PC-9 (cell line): Measurements from ENCODE around the gene GRWD1. TPM values are rescaled to one million over a fixed set of nuclear protein-coding genes. Genes with fewer than 3 reads are reported as not detected.

Source experiments
- BruUV-seq: library from RNA; stranded (reverse); fragments of 400-500 nt; replicated peaks from 2 replicates; lab custom pipeline; 2021; lab: Mats Ljungman, UMichigan
- CTCF ChIA-PET: fragments of 300-600 bp; sonication (Branson Sonifier 250); formaldehyde crosslinking; loops from one replicate; lab custom pipeline; 2022; ENCODE audit warnings: antibody characterized with exemption; lab: Charles Lee
- POLR2A ChIA-PET: fragments of 300-600 bp; sonication (Branson Sonifier 250); formaldehyde crosslinking; loops from one replicate; lab custom pipeline; 2022; ENCODE audit warnings: antibody characterized with exemption; ENCODE audit not compliant: unreplicated experiment; lab: Charles Lee
- DNase-seq, 2 experiments: peaks; one replicate each; pipeline versions ENCODE4 v3.0.0 to v3.0.0-alpha.2; 2015 to 2022; ENCODE audit warnings: mixed read lengths in 1 of 2
- H2AFZ ChIP-seq: fragments of 200-600 bp; sonication (generic); 2 replicates; pipeline ENCODE4 v1.8.1; 2017; ENCODE audit warnings: antibody characterized with exemption
- H3F3A ChIP-seq: fragments of 200-600 bp; sonication (generic); 2 replicates; pipeline ENCODE4 v1.8.1; 2017; ENCODE audit warnings: antibody characterized with exemption, mild to moderate bottlenecking, low read depth; ENCODE audit not compliant: insufficient read depth
- H3K27ac ChIP-seq: fragments of 200-600 bp; sonication (generic); 2 replicates; pipeline ENCODE4 v1.6.1; 2016; ENCODE audit warnings: mixed run types
- H3K27me3 ChIP-seq: fragments of 200-600 bp; sonication (generic); 2 replicates; pipeline ENCODE4 v1.6.1; 2016; ENCODE audit warnings: low read depth, mixed run types; ENCODE audit not compliant: insufficient read depth
- H3K36me3 ChIP-seq: fragments of 200-600 bp; sonication (generic); 2 replicates; pipeline ENCODE4 v1.6.1; 2016; ENCODE audit warnings: low read depth, mixed run types
- H3K4me1 ChIP-seq: fragments of 200-600 bp; sonication (generic); replicated peaks from 2 replicates; pipeline ENCODE4 v1.6.1; 2016; ENCODE audit warnings: mixed run types; ENCODE audit not compliant: insufficient read depth
- H3K4me2 ChIP-seq: fragments of 200-600 bp; sonication (generic); 2 replicates; pipeline ENCODE4 v1.6.1; 2017; ENCODE audit warnings: mixed run types
- H3K4me3 ChIP-seq: fragments of 200-600 bp; sonication (generic); 2 replicates; pipeline ENCODE4 v1.6.1; 2016; ENCODE audit warnings: mixed run types
- H3K79me2 ChIP-seq: fragments of 200-600 bp; sonication (generic); 2 replicates; pipeline ENCODE4 v1.6.1; 2017; ENCODE audit warnings: low read depth, mixed run types
- H3K9me2 ChIP-seq: fragments of 200-600 bp; sonication (generic); 2 replicates; pipeline ENCODE4 v1.8.1; 2017; ENCODE audit warnings: mild to moderate bottlenecking; ENCODE audit not compliant: insufficient read depth
- H3K9me3 ChIP-seq: fragments of 200-600 bp; sonication (generic); 2 replicates; pipeline ENCODE4 v1.8.1; 2016; ENCODE audit warnings: low read depth; ENCODE audit not compliant: insufficient read depth
- H4K20me1 ChIP-seq: fragments of 200-600 bp; sonication (generic); 2 replicates; pipeline ENCODE4 v1.8.1; 2017; ENCODE audit not compliant: insufficient read depth
- EZH2 ChIP-seq: fragments of 200-600 bp; sonication (generic); IDR thresholded peaks from 2 replicates; pipeline ENCODE4 v1.8.0; 2017; ENCODE audit warnings: antibody characterized with exemption, low read depth
- intact Hi-C: fragments of 100-400 bp; cut with micrococcal nuclease; formaldehyde crosslinking; loops from one replicate; pipeline ENCODE4 v1.10.0; 2022; ENCODE audit not compliant: unreplicated experiment
- total RNA-seq: library from RNA; stranded (reverse); gene quantifications from 2 replicates; pipeline ENCODE4 v1.2.3, GENCODE V29; 2021
- TF ChIP-seq, protein P1 (sequence below): fragments of 200-600 bp; sonication (generic); conservative IDR thresholded peaks from 2 replicates; pipeline ENCODE4 v1.6.1; 2017; ENCODE audit warnings: mixed run types, antibody characterized with exemption, mild to moderate bottlenecking, moderate library complexity

GRWD1 gene
- total RNA-seq, 1 experiment from 2014 or later: 35.5 TPM

DNA sequence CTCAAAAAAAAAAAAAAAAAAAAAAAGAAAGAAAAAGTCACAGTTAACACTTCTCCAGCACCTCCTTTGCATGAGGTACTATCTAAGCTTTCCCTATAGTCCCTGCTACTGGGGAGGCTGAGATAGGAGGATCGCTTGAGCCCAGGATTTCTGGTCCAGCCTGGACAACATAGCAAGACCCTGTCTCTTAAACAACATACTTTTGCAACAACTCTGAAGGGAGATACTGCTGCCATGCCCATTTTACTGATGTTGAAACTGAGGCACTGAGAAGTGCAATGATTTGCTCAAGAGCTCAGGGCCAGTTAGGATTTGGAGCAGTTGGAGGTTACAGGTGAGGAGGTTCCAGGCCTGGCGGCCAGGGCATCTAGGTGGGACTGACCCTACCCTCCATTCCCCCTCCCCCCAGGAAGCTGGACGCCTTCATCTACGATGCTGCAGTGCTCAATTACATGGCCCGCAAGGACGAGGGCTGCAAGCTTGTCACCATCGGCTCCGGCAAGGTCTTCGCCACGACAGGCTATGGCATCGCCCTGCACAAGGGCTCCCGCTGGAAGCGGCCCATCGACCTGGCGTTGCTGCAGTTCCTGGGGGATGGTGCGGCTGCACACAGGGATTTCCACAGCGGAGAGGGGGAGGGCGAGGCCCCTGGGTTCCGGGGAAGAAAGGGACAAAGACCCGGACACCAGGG lies 4.3 kb upstream of the GRWD1 start:
- peaks cover 13% of the 10 kb centered on the region; the same call in 1 of the 2 replicates for H3K4me1 ChIP-seq
- no peaks in the 10 kb centered on the region for H3K9me2 ChIP-seq
- POLR2A ChIA-PET: no interaction called here
- intact Hi-C loops: no loop called here
- H3K36me3 ChIP-seq: 0 out of 2 replicates have a peak, but pooled peaks cover 3% of the 10 kb centered on the region
- DNase-seq: no peak
- no peaks in the 10 kb centered on the region; the same call in 1 of the 2 replicates for H4K20me1 ChIP-seq
- peaks cover 6% of the 10 kb centered on the region for H3K79me2 ChIP-seq
- no peaks in the 10 kb centered on the region for H3K27me3 ChIP-seq
- no peak overlapping the region for H3K4me3 ChIP-seq
- H3K9me3 ChIP-seq: no peaks in the 10 kb centered on the region
- CTCF ChIA-PET: interaction anchor here (0.7 kb wide), 1 partner anchor 18 kb away, joined by 9 read pairs; no protein-coding TSS in a partner anchor
- no peak overlapping the region for H3K4me2 ChIP-seq
- H3F3A ChIP-seq: peaks cover 46% of the 10 kb centered on the region
- no peak overlapping the region for H3K27ac ChIP-seq
- TF ChIP-seq EZH2: no peak
- TF ChIP-seq, protein P1, sequence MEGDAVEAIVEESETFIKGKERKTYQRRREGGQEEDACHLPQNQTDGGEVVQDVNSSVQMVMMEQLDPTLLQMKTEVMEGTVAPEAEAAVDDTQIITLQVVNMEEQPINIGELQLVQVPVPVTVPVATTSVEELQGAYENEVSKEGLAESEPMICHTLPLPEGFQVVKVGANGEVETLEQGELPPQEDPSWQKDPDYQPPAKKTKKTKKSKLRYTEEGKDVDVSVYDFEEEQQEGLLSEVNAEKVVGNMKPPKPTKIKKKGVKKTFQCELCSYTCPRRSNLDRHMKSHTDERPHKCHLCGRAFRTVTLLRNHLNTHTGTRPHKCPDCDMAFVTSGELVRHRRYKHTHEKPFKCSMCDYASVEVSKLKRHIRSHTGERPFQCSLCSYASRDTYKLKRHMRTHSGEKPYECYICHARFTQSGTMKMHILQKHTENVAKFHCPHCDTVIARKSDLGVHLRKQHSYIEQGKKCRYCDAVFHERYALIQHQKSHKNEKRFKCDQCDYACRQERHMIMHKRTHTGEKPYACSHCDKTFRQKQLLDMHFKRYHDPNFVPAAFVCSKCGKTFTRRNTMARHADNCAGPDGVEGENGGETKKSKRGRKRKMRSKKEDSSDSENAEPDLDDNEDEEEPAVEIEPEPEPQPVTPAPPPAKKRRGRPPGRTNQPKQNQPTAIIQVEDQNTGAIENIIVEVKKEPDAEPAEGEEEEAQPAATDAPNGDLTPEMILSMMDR: no peak
- H2AFZ ChIP-seq: no peak overlapping the region
- BruUV-seq: no TSS peak

GRCh38 chr19:48442116-48443035 lies 3.4 kb upstream of the GRWD1 start:
- H3K27ac ChIP-seq: no peak overlapping the region
- no peaks in the 10 kb centered on the region for H3K27me3 ChIP-seq
- H3K9me3 ChIP-seq: no peaks in the 10 kb centered on the region
- no peak for DNase-seq
- peaks cover 15% of the 10 kb centered on the region for H3K79me2 ChIP-seq
- CTCF ChIA-PET: no interaction called here
- BruUV-seq: no TSS peak
- intact Hi-C loops: no loop called here
- peaks cover 21% of the 10 kb centered on the region; the same call in 1 of the 2 replicates for H3K4me1 ChIP-seq
- no peak for TF ChIP-seq EZH2
- TF ChIP-seq, protein P1: no peak
- H3K36me3 ChIP-seq: peaks cover 5% of the 10 kb centered on the region; the same call in 1 of the 2 replicates
- no peak overlapping the region for H3K4me3 ChIP-seq
- peaks cover 39% of the 10 kb centered on the region for H3F3A ChIP-seq
- no peaks in the 10 kb centered on the region for H4K20me1 ChIP-seq
- no peak overlapping the region for H3K4me2 ChIP-seq
- no peaks in the 10 kb centered on the region for H3K9me2 ChIP-seq
- POLR2A ChIA-PET: no interaction called here
- H2AFZ ChIP-seq: no peak overlapping the region

GRCh38 chr19:48443256-48443655 lies 2.5 kb upstream of the GRWD1 start:
- POLR2A ChIA-PET: no interaction called here
- intact Hi-C loops: no loop called here
- Histone ChIP-seq H3K27ac (no peak overlapping the region), H3K9me3 (no peaks in the 10 kb centered on the region), H3K27me3 (no peaks in the 10 kb centered on the region), H3K4me1 (peaks cover 23% of the 10 kb centered on the region; the same call in 1 of the 2 replicates), H3K9me2 (no peaks in the 10 kb centered on the region), H3K4me2 (no peak overlapping the region), H4K20me1 (no peaks in the 10 kb centered on the region; the same call in 1 of the 2 replicates), H3F3A (peaks cover 35% of the 10 kb centered on the region), H3K4me3 (no peak overlapping the region), H3K79me2 (peaks cover 24% of the 10 kb centered on the region), H3K36me3 (peaks cover 13% of the 10 kb centered on the region), H2AFZ (no peak overlapping the region)
- BruUV-seq: no TSS peak
- DNase-seq: no peak
- TF ChIP-seq, protein P1: no peak
- TF ChIP-seq EZH2: no peak
- CTCF ChIA-PET: interaction anchor here (0.6 to 0.7 kb wide), 2 partner anchors 92 to 478 kb away, joined by 4 to 5 read pairs; no protein-coding TSS in a partner anchor
